WTC11 (cell line): Measurements from ENCODE around the gene CD48. TPM values are rescaled to one million over a fixed set of nuclear protein-coding genes. Genes with fewer than 3 reads are reported as not detected.

Experiments
- ATAC-seq: fragments of 200-7000 bp; cut with Tn5 transposase; 2 replicates; pipeline ENCODE4 v1.10.0; 2021; ENCODE audit warnings: mild to moderate bottlenecking, moderate library complexity
- CTCF ChIA-PET: fragments of 300-600 bp; sonication (Branson Sonifier 250); formaldehyde crosslinking; loops from one replicate; lab custom pipeline; 2021; ENCODE audit warnings: antibody characterized with exemption; lab: Charles Lee
- POLR2A ChIA-PET: fragments of 350-600 bp; sonication (Branson Sonifier 250); formaldehyde crosslinking; loops from one replicate; lab custom pipeline; 2021; ENCODE audit warnings: antibody characterized with exemption; lab: Charles Lee
- DNase-seq: peaks from one replicate; pipeline ENCODE4 v3.0.0; 2021; ENCODE audit warnings: low spot score
- H3K27ac Mint-ChIP-seq: 2 replicates; pipeline ENCODE4 v1.8.0; 2021; ENCODE audit warnings: mixed read lengths
- H3K27me3 Mint-ChIP-seq: 2 replicates; pipeline ENCODE4 v1.8.0; 2021; ENCODE audit warnings: low read depth, mild to moderate bottlenecking, moderate library complexity, mixed read lengths
- H3K36me3 Mint-ChIP-seq: 2 replicates; pipeline ENCODE4 v1.8.0; 2021; ENCODE audit warnings: mixed read lengths
- H3K4me1 Mint-ChIP-seq: 2 replicates; pipeline ENCODE4 v1.8.0; 2022; ENCODE audit warnings: mixed read lengths
- H3K4me3 Mint-ChIP-seq: 2 replicates; pipeline ENCODE4 v1.8.0; 2021; ENCODE audit warnings: mild to moderate bottlenecking, moderate library complexity, mixed read lengths
- H3K9me3 Mint-ChIP-seq: 2 replicates; pipeline ENCODE4 v1.8.0; 2021; ENCODE audit warnings: mixed read lengths
- ELF4 ChIP-seq: sonication (generic); formaldehyde crosslinking; IDR thresholded peaks from 2 replicates; pipeline ENCODE4 v1.8.1; 2022; ENCODE audit warnings: low read depth, mild to moderate bottlenecking, moderate library complexity, missing genetic modification reagents
- FOXK1 ChIP-seq: sonication (generic); formaldehyde crosslinking; IDR thresholded peaks from 2 replicates; pipeline ENCODE4 v1.8.0; 2022; ENCODE audit warnings: mild to moderate bottlenecking, moderate library complexity, missing genetic modification reagents
- GRHL2 ChIP-seq: fragments of 250-450 bp; sonication (Bioruptor Pico); IDR thresholded peaks from 2 replicates; pipeline ENCODE4 v1.8.0; 2022; ENCODE audit warnings: mild to moderate bottlenecking, moderate library complexity; ENCODE audit not compliant: insufficient replicate concordance, severe bottlenecking
- GTF2I ChIP-seq: fragments of 250-450 bp; sonication (Bioruptor Pico); conservative IDR thresholded peaks from 2 replicates; pipeline ENCODE4 v1.4.0; 2021; ENCODE audit warnings: mild to moderate bottlenecking
- MYBL2 ChIP-seq: sonication (generic); formaldehyde crosslinking; IDR thresholded peaks from 2 replicates; pipeline ENCODE4 v1.8.1; 2023; ENCODE audit warnings: mild to moderate bottlenecking, moderate library complexity, missing genetic modification reagents
- NR2C2 ChIP-seq: sonication (generic); formaldehyde crosslinking; IDR thresholded peaks from 2 replicates; pipeline ENCODE4 v1.8.0; 2022; ENCODE audit warnings: mild to moderate bottlenecking, missing genetic modification reagents
- SOX15 ChIP-seq: fragments of 250-450 bp; sonication (Bioruptor Pico); IDR thresholded peaks from 2 replicates; pipeline ENCODE4 v1.9.0; 2021; ENCODE audit warnings: mild to moderate bottlenecking
- SP1 ChIP-seq: sonication (generic); formaldehyde crosslinking; conservative IDR thresholded peaks from 2 replicates; pipeline ENCODE4 v1.8.1; 2022; ENCODE audit warnings: missing genetic modification reagents
- TCF7 ChIP-seq: sonication (generic); formaldehyde crosslinking; IDR thresholded peaks from 2 replicates; pipeline ENCODE4 v1.8.0; 2022; ENCODE audit warnings: mild to moderate bottlenecking, low read depth, missing genetic modification reagents, moderate library complexity
- total RNA-seq: library from RNA; stranded (reverse); gene quantifications from 3 replicates; pipeline ENCODE4 v1.2.3, GENCODE V29; 2021
- TF ChIP-seq, protein P1 (sequence below): fragments of 250-450 bp; sonication (Bioruptor Pico); IDR thresholded peaks from 2 replicates; pipeline ENCODE4 v2.1.2; 2022; ENCODE audit warnings: mild to moderate bottlenecking, moderate library complexity
- TF ChIP-seq, protein P2 (sequence below): sonication (generic); formaldehyde crosslinking; IDR thresholded peaks from 2 replicates; pipeline ENCODE4 v1.8.1; 2023; ENCODE audit warnings: mild to moderate bottlenecking, missing genetic modification reagents, borderline replicate concordance
- TF ChIP-seq, protein P3 (sequence below): fragments of 250-450 bp; sonication (Bioruptor Pico); IDR thresholded peaks from 2 replicates; pipeline ENCODE4 v1.9.0; 2021; ENCODE audit warnings: mild to moderate bottlenecking, borderline replicate concordance
- TF ChIP-seq, protein P4 (sequence below): sonication (generic); formaldehyde crosslinking; IDR thresholded peaks from 2 replicates; pipeline ENCODE4 v1.8.0; 2022; ENCODE audit warnings: missing genetic modification reagents
- TF ChIP-seq, protein P5 (sequence below): fragments of 250-450 bp; sonication (Bioruptor Pico); IDR thresholded peaks from 2 replicates; pipeline ENCODE4 v1.9.0; 2021; ENCODE audit warnings: mild to moderate bottlenecking
- TF ChIP-seq, protein P6 (sequence below): sonication (generic); formaldehyde crosslinking; IDR thresholded peaks from 2 replicates; pipeline ENCODE4 v1.8.1; 2023; ENCODE audit warnings: mild to moderate bottlenecking, missing genetic modification reagents
- TF ChIP-seq, protein P7 (sequence below): sonication (generic); formaldehyde crosslinking; IDR thresholded peaks from 2 replicates; pipeline ENCODE4 v1.8.1; 2022; ENCODE audit warnings: mild to moderate bottlenecking, missing genetic modification reagents, moderate library complexity, borderline replicate concordance

The CD48 gene
- total RNA-seq, 1 experiment from 2014 or later = 0.66 TPM

DNA sequence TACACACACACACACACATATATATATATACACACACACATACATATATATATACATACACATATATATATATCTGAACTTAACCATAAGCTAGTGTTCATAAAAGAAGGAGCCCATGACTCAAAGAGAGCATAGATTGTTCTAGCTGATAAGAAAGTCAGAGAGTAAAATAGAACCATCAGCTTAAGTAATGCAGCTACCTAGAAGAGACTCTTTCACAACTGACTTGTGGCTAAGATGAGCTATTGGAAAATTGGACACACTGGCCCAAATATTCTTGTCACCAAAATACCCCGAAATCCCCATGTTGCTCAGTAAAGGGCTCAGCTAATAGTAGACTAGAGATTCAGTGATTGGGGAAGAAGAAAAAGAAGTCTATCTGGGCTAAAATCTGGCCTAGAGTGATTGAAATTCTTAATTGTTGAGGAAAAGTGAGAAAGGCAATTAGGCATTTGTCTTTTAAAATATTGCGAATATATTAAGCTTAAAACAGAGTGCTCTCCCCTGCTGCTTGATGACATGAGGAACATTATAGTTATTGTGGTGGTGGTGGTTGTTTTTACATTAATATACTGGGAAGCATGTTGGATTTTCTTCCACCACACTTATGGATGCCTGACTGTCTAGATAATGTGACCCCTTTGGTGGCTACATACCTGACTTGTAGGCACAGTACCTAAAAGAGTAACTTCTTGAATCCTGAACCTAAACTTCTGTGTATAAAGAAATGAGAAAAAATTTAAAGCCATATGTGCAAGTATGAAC lies 71.1 kb downstream of the CD48 start:
- no peaks in the 10 kb centered on the region for H3K36me3 Mint-ChIP-seq
- ATAC-seq (no peak), DNase-seq (no peak)
- peaks cover 19% of the 10 kb centered on the region for H3K27me3 Mint-ChIP-seq
- no peak overlapping the region for H3K27ac Mint-ChIP-seq
- no peak overlapping the region for H3K4me3 Mint-ChIP-seq
- POLR2A ChIA-PET = no interaction called here
- no peaks in the 10 kb centered on the region for H3K9me3 Mint-ChIP-seq
- CTCF ChIA-PET = no interaction called here
- peaks cover 23% of the 10 kb centered on the region for H3K4me1 Mint-ChIP-seq
- TF ChIP-seq, protein P1, sequence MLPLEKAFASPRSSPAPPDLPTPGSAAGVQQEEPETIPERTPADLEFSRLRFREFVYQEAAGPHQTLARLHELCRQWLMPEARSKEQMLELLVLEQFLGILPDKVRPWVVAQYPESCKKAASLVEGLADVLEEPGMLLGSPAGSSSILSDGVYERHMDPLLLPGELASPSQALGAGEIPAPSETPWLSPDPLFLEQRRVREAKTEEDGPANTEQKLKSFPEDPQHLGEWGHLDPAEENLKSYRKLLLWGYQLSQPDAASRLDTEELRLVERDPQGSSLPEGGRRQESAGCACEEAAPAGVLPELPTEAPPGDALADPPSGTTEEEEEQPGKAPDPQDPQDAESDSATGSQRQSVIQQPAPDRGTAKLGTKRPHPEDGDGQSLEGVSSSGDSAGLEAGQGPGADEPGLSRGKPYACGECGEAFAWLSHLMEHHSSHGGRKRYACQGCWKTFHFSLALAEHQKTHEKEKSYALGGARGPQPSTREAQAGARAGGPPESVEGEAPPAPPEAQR (CRISPR knock-in tag) = no peak
- TF ChIP-seq ELF4 (CRISPR knock-in tag) (no peak), SOX15 (no peak), MYBL2 (CRISPR knock-in tag) (no peak), GTF2I (CRISPR knock-in tag) (no peak), SP1 (CRISPR knock-in tag) (no peak), GRHL2 (CRISPR knock-in tag) (no peak), TCF7 (CRISPR knock-in tag) (no peak), NR2C2 (CRISPR knock-in tag) (no peak), FOXK1 (CRISPR knock-in tag) (no peak)
- TF ChIP-seq, protein P2, sequence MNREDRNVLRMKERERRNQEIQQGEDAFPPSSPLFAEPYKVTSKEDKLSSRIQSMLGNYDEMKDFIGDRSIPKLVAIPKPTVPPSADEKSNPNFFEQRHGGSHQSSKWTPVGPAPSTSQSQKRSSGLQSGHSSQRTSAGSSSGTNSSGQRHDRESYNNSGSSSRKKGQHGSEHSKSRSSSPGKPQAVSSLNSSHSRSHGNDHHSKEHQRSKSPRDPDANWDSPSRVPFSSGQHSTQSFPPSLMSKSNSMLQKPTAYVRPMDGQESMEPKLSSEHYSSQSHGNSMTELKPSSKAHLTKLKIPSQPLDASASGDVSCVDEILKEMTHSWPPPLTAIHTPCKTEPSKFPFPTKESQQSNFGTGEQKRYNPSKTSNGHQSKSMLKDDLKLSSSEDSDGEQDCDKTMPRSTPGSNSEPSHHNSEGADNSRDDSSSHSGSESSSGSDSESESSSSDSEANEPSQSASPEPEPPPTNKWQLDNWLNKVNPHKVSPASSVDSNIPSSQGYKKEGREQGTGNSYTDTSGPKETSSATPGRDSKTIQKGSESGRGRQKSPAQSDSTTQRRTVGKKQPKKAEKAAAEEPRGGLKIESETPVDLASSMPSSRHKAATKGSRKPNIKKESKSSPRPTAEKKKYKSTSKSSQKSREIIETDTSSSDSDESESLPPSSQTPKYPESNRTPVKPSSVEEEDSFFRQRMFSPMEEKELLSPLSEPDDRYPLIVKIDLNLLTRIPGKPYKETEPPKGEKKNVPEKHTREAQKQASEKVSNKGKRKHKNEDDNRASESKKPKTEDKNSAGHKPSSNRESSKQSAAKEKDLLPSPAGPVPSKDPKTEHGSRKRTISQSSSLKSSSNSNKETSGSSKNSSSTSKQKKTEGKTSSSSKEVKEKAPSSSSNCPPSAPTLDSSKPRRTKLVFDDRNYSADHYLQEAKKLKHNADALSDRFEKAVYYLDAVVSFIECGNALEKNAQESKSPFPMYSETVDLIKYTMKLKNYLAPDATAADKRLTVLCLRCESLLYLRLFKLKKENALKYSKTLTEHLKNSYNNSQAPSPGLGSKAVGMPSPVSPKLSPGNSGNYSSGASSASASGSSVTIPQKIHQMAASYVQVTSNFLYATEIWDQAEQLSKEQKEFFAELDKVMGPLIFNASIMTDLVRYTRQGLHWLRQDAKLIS (CRISPR knock-in tag) = no peak
- TF ChIP-seq, protein P3, sequence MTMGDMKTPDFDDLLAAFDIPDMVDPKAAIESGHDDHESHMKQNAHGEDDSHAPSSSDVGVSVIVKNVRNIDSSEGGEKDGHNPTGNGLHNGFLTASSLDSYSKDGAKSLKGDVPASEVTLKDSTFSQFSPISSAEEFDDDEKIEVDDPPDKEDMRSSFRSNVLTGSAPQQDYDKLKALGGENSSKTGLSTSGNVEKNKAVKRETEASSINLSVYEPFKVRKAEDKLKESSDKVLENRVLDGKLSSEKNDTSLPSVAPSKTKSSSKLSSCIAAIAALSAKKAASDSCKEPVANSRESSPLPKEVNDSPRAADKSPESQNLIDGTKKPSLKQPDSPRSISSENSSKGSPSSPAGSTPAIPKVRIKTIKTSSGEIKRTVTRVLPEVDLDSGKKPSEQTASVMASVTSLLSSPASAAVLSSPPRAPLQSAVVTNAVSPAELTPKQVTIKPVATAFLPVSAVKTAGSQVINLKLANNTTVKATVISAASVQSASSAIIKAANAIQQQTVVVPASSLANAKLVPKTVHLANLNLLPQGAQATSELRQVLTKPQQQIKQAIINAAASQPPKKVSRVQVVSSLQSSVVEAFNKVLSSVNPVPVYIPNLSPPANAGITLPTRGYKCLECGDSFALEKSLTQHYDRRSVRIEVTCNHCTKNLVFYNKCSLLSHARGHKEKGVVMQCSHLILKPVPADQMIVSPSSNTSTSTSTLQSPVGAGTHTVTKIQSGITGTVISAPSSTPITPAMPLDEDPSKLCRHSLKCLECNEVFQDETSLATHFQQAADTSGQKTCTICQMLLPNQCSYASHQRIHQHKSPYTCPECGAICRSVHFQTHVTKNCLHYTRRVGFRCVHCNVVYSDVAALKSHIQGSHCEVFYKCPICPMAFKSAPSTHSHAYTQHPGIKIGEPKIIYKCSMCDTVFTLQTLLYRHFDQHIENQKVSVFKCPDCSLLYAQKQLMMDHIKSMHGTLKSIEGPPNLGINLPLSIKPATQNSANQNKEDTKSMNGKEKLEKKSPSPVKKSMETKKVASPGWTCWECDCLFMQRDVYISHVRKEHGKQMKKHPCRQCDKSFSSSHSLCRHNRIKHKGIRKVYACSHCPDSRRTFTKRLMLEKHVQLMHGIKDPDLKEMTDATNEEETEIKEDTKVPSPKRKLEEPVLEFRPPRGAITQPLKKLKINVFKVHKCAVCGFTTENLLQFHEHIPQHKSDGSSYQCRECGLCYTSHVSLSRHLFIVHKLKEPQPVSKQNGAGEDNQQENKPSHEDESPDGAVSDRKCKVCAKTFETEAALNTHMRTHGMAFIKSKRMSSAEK = no peak
- TF ChIP-seq, protein P4, sequence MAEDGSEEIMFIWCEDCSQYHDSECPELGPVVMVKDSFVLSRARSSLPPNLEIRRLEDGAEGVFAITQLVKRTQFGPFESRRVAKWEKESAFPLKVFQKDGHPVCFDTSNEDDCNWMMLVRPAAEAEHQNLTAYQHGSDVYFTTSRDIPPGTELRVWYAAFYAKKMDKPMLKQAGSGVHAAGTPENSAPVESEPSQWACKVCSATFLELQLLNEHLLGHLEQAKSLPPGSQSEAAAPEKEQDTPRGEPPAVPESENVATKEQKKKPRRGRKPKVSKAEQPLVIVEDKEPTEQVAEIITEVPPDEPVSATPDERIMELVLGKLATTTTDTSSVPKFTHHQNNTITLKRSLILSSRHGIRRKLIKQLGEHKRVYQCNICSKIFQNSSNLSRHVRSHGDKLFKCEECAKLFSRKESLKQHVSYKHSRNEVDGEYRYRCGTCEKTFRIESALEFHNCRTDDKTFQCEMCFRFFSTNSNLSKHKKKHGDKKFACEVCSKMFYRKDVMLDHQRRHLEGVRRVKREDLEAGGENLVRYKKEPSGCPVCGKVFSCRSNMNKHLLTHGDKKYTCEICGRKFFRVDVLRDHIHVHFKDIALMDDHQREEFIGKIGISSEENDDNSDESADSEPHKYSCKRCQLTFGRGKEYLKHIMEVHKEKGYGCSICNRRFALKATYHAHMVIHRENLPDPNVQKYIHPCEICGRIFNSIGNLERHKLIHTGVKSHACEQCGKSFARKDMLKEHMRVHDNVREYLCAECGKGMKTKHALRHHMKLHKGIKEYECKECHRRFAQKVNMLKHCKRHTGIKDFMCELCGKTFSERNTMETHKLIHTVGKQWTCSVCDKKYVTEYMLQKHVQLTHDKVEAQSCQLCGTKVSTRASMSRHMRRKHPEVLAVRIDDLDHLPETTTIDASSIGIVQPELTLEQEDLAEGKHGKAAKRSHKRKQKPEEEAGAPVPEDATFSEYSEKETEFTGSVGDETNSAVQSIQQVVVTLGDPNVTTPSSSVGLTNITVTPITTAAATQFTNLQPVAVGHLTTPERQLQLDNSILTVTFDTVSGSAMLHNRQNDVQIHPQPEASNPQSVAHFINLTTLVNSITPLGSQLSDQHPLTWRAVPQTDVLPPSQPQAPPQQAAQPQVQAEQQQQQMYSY (CRISPR knock-in tag) = no peak
- TF ChIP-seq, protein P5, sequence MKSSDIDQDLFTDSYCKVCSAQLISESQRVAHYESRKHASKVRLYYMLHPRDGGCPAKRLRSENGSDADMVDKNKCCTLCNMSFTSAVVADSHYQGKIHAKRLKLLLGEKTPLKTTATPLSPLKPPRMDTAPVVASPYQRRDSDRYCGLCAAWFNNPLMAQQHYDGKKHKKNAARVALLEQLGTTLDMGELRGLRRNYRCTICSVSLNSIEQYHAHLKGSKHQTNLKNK (CRISPR knock-in tag) = no peak
- TF ChIP-seq, protein P6, sequence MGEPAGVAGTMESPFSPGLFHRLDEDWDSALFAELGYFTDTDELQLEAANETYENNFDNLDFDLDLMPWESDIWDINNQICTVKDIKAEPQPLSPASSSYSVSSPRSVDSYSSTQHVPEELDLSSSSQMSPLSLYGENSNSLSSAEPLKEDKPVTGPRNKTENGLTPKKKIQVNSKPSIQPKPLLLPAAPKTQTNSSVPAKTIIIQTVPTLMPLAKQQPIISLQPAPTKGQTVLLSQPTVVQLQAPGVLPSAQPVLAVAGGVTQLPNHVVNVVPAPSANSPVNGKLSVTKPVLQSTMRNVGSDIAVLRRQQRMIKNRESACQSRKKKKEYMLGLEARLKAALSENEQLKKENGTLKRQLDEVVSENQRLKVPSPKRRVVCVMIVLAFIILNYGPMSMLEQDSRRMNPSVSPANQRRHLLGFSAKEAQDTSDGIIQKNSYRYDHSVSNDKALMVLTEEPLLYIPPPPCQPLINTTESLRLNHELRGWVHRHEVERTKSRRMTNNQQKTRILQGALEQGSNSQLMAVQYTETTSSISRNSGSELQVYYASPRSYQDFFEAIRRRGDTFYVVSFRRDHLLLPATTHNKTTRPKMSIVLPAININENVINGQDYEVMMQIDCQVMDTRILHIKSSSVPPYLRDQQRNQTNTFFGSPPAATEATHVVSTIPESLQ = no peak
- TF ChIP-seq, protein P7, sequence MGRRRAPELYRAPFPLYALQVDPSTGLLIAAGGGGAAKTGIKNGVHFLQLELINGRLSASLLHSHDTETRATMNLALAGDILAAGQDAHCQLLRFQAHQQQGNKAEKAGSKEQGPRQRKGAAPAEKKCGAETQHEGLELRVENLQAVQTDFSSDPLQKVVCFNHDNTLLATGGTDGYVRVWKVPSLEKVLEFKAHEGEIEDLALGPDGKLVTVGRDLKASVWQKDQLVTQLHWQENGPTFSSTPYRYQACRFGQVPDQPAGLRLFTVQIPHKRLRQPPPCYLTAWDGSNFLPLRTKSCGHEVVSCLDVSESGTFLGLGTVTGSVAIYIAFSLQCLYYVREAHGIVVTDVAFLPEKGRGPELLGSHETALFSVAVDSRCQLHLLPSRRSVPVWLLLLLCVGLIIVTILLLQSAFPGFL (CRISPR knock-in tag) = no peak
